Measurements from ENCODE around the gene FRRS1L.
"Not testable (repeated sequence)": the region's sequence is repeated elsewhere in the genome, so short reads cannot be mapped to it uniquely, and the experiment has no call there.

The FRRS1L gene

GRCh38 chr9:109129470-109130197 is 37.4 kb downstream of the FRRS1L start:
- no peak for DNase-seq

DNA sequence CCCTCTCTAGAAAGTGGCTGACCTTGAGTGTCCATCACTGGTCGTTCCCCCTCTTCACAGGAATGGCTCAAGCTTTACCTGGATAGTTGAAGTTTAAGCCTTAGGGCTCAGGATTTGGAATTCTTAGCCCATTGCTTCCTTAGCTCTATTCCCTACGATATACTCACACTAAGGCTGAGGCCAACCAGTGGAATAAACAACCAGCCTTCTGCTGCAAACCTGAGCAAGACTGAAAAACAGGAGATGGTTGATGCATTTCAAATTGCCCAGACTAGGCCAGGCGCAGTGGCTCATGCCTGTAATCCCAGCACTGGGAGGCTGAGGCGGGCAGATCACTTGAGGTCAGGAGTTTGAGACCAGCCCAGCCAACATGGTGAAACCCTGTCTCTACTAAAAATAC is 40.4 kb downstream of the FRRS1L start:
- DNase-seq, result not testable (repeated sequence)

DNA sequence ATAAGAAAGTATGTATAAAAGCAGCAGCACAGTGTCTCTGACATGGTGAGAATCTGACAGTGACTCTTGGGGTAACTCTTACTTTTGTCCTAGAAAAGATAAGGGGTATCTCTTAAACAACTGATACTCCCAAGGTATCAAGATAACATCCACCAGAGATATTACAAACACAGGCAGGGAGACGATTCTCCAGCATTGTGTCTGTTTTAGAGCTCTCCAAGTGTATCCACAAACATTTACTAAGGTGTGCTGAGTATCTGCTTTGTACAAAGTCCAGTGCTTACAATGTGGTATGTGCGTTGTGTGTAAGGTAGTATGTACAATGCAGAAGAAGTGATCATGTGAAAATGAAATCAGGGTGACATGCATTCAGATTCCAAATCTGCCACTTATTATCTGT is 42.9 kb downstream of the FRRS1L start:
- no peak for DNase-seq

DNA sequence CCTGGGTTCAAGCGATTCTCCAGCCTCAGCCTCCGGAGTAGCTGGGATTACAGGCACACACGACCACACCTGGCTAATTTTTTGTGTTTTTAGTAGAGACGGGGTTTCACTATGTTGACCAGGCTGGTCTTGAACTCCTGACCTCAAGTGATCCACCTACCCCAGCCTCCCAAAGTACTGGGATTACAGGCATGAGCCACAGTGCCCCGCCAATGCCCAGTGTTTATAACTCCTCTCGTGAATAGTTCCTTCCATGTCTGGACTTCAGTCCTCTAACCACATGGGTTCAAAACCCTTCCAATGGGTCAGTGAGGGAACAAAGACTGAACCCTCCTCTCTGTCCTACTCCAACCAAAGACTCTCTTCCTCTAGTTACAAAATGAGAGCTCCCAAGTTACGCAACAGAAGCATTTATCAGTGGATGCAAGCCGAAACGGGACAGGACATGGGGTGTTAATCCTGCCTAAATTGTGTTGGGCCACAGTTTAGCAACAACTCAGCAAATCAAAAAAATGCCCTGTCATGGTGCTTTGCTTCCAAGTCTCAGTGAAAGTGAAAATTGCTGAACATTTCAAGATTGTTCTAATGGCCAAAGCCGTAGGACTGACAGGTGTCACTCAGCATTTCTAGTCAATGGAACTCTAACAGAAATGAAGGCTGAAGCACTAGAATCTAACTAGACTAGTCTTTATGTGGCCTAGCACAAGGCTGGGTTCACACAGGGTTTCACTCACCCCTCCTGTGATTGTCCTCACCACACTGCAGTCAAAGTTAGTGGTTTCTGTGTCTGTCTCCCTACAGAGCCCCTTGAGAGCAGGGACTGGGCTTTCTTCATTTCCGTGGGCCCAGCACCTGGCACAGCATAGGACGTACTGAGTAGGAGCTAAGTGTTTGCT is 44.1 kb downstream of the FRRS1L start:
- DNase-seq, result no peak

GRCh38 chr9:109121232-109121796 is 45.7 kb downstream of the FRRS1L start:
- DNase-seq, result no peak

DNA sequence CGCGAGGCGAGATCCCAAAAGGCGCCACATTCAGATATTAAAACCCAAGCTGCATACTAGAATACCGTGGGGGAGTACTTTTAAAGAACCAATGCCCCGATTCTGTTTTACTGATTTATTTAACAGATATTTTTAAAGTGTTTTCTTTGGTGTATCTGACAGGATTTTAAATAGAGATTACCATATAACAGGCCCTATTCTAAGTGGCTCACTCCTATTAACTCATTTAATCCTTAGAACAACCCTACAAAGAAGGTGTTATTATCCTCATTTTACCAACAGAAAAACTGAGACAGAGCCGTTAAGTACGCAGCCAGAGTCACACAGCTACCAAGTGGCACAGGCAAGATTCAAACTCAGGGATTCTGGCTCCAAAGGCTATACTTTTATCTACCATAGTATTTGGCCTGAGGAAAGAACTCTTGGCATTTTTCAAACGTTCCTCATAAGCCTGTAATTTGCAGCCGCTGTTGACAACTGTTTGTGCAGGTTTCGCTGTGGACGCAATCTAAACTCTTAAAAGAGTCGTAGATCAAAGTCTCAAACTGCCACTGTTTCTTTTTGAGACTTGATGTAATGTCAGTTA is 46.8 kb downstream of the FRRS1L start:
- no peak for DNase-seq

DNA sequence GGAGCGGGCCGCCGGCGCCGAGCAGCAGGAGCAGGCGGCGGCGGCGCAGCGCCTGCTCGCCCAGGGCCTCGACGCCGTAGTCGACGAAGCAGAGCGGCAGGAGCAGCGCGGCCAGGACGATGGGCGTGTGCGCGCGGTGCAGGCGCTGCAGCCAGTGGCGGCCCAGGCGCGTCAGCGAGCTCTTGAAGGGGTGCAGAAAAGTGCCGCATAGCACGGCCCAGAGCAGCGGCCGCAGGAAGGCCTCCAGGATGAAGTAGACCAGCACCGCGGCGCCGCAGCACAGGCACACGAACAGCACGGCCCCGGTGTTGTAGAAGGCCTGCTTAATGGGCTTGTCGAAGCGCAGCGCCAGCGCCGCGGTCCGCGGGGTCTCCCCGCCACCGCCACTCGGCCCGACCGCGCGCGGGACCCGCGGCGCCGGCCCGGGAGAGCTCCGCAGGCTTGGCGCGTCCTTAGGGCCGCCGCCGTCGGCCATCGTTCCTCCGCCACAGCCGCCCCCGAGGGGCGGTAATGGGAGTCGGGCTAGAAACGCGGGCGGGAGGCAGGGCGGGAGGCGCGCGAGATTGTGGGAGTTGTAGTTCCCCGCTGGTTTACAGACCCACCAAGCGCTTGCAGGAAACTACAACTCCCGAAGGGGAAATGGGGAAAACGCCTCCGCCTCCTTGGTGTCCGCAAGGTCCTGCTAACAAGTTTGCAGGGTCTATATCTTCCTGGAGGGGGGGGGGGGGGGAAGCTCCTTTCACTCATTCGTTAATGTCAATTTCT is 47.4 kb downstream of the FRRS1L start, which contains the start of gene TMEM245:
Gene TMEM245, minus strand, starts transcription at position 509 of the 765 bp plus-strand sequence. Its CDS starts 34 bp downstream, at position 475.
- DNase-seq, result peak; percentile 99

- DNase-seq, result peak; percentile 25
Measured at GRCh38 chr9:109118808-109119438, 48.1 kb downstream of the FRRS1L start.

- no peak for DNase-seq
Measured at GRCh38 chr9:109117856-109118807, 48.9 kb downstream of the FRRS1L start.

DNA sequence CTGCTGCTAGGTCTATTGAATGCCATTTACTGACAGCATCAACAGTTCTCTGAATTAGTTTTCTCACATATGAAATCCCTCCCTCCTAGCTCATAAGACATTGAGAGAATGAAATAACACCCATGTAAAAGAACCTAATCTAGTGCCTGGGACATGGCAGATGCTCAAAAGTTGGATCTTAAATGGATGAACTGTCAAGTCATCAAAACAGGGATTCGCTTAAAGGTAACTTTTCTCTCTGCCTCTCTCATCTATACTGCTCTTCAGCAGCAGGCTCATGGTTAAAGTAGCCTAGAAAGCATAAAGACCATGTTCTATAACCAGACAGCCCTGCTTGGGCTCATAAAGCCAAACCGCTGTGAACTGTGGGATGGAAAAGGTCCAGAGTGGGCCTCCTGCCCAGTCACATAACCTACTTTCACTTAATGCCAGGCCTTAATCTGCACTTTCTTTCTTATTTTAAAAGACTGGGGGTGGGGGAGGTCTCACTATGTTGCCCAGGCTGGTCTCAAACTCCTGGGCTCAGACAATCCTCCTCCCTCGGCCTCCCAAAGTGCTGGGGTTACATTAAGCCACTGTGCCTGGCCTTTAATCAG is 51.0 kb downstream of the FRRS1L start:
- DNase-seq, result peak; percentile 82

DNA sequence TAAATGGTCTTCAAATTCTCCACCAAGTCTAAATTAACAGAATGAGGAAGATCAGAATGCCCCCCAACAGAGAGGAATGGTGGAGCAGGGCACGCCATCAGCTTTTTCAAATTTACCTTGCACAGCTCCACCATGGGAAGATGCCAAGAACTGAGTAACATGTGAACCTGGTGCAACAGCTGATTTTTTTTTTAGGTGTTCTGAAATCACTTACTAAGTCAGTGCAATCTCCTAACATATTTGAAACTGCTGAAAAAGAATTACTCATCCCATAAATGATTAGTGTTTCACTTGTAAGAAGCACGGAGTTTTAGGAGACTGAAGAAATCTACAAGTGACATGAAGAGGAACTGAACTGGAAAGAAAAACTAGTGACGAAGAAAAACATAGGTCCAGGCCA is 52.4 kb downstream of the FRRS1L start:
- no peak for DNase-seq

DNA sequence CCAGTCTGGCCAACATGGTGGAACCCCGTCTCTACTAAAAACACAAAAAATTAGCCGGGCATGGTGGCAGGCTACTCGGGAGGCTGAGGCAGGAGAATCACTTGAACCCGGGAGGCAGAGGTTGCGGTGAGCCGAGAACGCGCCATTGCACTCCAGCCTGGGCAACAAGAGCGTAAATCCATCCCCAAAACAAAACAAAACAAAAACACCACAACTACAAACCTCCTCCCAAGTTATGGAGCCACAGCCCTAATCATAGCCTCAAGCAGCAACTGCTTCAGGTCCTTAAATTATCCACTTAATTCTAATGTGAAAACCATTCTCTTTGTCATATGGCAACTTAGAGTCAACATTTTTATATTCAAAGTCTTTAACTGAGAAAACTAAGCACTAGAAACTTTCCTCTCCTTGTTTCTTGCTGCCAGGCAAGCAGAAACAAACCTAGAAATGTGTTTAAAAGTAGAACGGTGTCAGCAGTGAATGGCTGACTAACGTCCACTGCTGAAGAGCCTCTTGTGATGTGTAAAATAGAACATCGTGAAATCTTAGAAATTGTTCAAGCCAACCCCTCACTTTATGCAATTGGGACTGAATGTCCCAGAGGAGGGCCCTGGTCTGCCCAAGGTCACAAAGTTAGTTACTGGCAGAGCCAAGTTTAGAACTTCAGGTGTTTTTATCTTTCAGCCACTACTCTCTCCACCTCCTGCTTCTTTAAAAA is 53.0 kb downstream of the FRRS1L start:
- no peak for DNase-seq

- no peak for DNase-seq
Measured at GRCh38 chr9:109113254-109113653, 53.8 kb downstream of the FRRS1L start.

GRCh38 chr9:109110329-109111021 is 56.6 kb downstream of the FRRS1L start:
- DNase-seq, result no peak

GRCh38 chr9:109109967-109110328 is 57.1 kb downstream of the FRRS1L start:
- DNase-seq, result no peak

GRCh38 chr9:109108318-109108717 is 58.7 kb downstream of the FRRS1L start:
- no peak for DNase-seq

GRCh38 chr9:109107402-109108240 is 59.4 kb downstream of the FRRS1L start:
- DNase-seq, result no peak

DNA sequence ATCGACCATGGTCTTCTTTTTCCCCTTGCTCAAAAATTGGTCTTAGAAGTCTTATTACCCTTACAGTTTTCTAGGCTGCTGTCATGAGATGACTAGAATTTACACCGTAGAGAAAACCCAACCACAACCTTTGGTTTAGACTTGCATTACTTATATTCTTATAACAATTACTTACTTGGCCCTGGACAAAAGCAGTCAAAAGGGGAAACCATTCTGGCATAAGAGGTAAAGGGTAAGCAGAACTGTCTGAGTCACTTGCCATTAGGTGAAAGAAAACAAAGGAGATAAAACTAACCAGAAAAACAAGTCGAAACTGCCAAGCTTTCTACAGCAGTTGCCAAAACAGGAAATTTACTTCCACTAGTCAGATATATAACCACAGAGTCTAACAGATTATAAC is 65.2 kb downstream of the FRRS1L start:
- no peak for DNase-seq
